H1 (cell line): ENCODE measurements around the gene MIR17HG. TPM values are rescaled to one million over a fixed set of nuclear protein-coding genes. Genes with fewer than 3 reads are reported as not detected.

Experiments
- CHD1 ChIP-seq: IDR thresholded peaks from 2 replicates; pipeline ENCODE4 v1.6.1; 2012; ENCODE audit warnings: low read depth, low read length, improper control_type of control experiment
- polyA plus RNA-seq, 7 experiments: library from polyadenylated mRNA; depleted of rRNA in 3 of 7; stranded (reverse) in 5 of 7; unstranded in 2 of 7; fragments of >200 nt in 5 of 7; fragments of 200-250 nt in 2 of 7; gene quantifications; 1 replicate in 5 of 7; 2 replicates in 1 of 7; 4 replicates in 1 of 7; pipeline versions ENCODE4 v1.2.1 to v1.2.3, GENCODE V29; 2011 to 2013; ENCODE audit warnings: missing spikeins in 2 of 7, mixed read lengths in 2 of 7
- total RNA-seq: library from RNA; stranded (reverse); fragmentation: NEBNext Ultra II Directional; extraction: Animal tissue kit (Norgen Biotek cat#: 25700); gene quantifications from 2 replicates; pipeline ENCODE4 v1.2.1, GENCODE V29; 2021

The MIR17HG gene
- total and polyA plus RNA-seq, 2 of the 8 experiments (the other 6 are each of a cell fraction or from before 2014, with no cell fraction given): 11.5 to 36.9 TPM

DNA sequence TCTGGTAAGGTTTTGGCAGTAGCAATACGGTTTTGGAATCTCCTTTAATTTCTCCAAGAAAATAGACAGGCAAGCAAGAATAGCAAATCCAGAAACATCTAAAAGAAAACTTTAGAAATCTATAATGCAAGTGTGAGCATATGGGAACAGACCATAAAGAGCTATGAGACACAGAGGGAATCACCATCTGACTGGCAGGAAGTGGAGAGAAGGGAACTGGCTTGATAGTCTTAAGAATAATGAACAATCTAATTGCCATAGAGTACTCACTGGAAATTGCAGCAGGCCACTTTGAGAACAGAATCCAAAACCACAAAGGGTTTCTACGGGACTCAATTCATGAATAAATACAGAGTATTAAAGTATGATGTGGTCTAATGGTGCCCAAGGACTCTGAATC lies 39.6 kb upstream of the MIR17HG start (continued):
- no peak for TF ChIP-seq CHD1
